Calu3 (cell line): ENCODE results near the gene RHBG. TPM values are rescaled to one million over a fixed set of nuclear protein-coding genes. Genes with fewer than 3 reads are reported as not detected.

Source experiments
- BruUV-seq: library from RNA; stranded (reverse); fragments of 400-500 nt; replicated peaks from 2 replicates; lab custom pipeline; 2021; lab: Mats Ljungman, UMichigan
- CTCF ChIA-PET: fragments of 300-600 bp; sonication (Branson Sonifier 250); formaldehyde crosslinking; loops from one replicate; lab custom pipeline; 2022; ENCODE audit warnings: antibody characterized with exemption; lab: Charles Lee
- DNase-seq: peaks from one replicate; pipeline ENCODE4 v3.0.0; 2022
- H3K27ac Mint-ChIP-seq: one replicate; pipeline ENCODE4 v1.8.0; 2022; ENCODE audit warnings: mixed read lengths; ENCODE audit not compliant: unreplicated experiment
- H3K27me3 Mint-ChIP-seq: one replicate; pipeline ENCODE4 v1.8.0; 2022; ENCODE audit warnings: mixed read lengths; ENCODE audit not compliant: unreplicated experiment
- H3K36me3 Mint-ChIP-seq: one replicate; pipeline ENCODE4 v1.8.0; 2022; ENCODE audit warnings: mild to moderate bottlenecking, moderate library complexity, mixed read lengths; ENCODE audit not compliant: insufficient read depth, unreplicated experiment
- H3K4me1 Mint-ChIP-seq: one replicate; pipeline ENCODE4 v1.8.0; 2022; ENCODE audit warnings: mild to moderate bottlenecking, low read depth, mixed read lengths; ENCODE audit not compliant: unreplicated experiment
- H3K4me3 Mint-ChIP-seq: one replicate; pipeline ENCODE4 v1.8.0; 2022; ENCODE audit warnings: mild to moderate bottlenecking, low read depth, moderate library complexity, mixed read lengths; ENCODE audit not compliant: unreplicated experiment
- H3K9me3 Mint-ChIP-seq: one replicate; pipeline ENCODE4 v1.8.0; 2022; ENCODE audit warnings: low read depth, mixed read lengths; ENCODE audit not compliant: unreplicated experiment
- intact Hi-C: fragments of 100-400 bp; cut with micrococcal nuclease; formaldehyde crosslinking; loops from one replicate; pipeline ENCODE4 v1.10.0; 2022; ENCODE audit not compliant: unreplicated experiment
- total RNA-seq: library from RNA; stranded (reverse); gene quantifications from 2 replicates; pipeline ENCODE4 v1.2.3, GENCODE V29; 2022
- TF ChIP-seq, protein P1 (sequence below): fragments of 200-600 bp; IDR thresholded peaks from one replicate; pipeline ENCODE4 v1.8.0; 2022; ENCODE audit warnings: antibody characterized with exemption; ENCODE audit not compliant: unreplicated experiment

RHBG gene
- total RNA-seq, 1 experiment from 2014 or later = 0.26 TPM

DNA sequence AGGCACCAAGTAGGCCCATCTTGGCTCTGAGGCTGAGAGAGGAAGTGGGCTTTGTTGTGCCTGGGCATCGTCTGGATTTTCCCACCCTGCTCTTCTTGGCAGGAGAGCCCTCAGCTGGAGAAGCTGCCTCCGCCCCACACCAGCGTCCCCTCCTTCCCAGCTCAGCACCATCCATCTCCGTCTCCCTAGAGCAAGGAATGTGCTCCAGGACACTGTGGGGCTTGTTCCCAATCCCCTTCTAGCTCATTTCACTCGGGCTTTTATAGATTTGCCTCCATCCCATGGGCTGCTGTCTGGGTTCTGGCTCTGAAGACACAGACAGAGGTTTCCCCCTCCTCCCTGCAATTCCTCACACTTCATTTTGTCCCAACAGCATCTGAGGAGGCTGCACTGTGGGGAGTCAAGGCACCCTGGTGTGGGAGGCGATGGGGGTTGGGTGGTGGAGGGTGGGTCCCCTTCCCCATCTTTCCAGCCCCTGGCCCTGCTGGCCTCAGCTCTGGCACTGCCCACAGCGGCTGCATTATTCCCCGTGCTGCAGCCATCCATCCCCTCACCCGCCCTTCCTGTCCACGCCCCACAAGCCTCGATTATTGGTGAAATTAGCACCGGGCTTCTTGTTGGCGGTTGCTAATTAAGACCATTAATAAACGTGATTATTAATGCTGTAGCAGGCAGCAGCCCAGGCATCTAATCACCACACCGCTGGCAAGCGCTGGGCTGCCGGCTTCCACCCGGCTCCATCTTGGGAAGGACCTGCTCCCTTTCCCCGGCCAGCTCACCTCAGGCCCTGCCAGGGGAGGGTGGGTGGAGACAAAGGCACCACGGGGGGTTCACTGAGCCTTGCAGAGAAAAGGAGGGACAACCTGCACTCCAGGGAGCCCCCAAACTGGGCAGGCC is 21.7 kb downstream of the RHBG start:
- TF ChIP-seq, protein P1, sequence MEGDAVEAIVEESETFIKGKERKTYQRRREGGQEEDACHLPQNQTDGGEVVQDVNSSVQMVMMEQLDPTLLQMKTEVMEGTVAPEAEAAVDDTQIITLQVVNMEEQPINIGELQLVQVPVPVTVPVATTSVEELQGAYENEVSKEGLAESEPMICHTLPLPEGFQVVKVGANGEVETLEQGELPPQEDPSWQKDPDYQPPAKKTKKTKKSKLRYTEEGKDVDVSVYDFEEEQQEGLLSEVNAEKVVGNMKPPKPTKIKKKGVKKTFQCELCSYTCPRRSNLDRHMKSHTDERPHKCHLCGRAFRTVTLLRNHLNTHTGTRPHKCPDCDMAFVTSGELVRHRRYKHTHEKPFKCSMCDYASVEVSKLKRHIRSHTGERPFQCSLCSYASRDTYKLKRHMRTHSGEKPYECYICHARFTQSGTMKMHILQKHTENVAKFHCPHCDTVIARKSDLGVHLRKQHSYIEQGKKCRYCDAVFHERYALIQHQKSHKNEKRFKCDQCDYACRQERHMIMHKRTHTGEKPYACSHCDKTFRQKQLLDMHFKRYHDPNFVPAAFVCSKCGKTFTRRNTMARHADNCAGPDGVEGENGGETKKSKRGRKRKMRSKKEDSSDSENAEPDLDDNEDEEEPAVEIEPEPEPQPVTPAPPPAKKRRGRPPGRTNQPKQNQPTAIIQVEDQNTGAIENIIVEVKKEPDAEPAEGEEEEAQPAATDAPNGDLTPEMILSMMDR = no peak
- Mint-ChIP-seq H3K9me3 (no peaks in the 10 kb centered on the region), H3K27ac (no peak overlapping the region), H3K4me1 (no peaks in the 10 kb centered on the region), H3K36me3 (no peaks in the 10 kb centered on the region), H3K4me3 (no peak overlapping the region), H3K27me3 (peaks cover 51% of the 10 kb centered on the region)
- CTCF ChIA-PET = interaction anchor here (0.5 to 2.3 kb wide), 2 partner anchors 55 to 111 kb away, joined by 3 to 11 read pairs; no protein-coding TSS in a partner anchor
- DNase-seq = no peak
- intact Hi-C loops = no loop called here
- no TSS peak for BruUV-seq

DNA sequence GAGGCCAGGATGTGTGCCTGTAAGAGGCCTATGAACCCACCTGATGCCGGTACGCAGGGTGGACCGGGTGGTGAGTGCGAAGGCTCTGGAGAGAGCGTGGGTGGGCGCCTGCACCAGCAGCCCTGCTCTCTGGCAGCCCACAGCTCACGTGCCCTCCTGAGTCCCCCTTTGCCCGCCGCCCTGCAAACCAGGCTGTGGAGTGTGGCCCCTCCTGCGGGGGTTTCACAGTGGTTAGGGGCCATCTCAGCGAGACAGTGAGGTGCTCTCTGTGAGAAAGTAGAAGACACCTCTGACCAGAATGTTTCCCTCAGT is 22.3 kb downstream of the RHBG start:
- DNase-seq = no peak
- Mint-ChIP-seq H3K4me3 (no peak overlapping the region), H3K4me1 (no peaks in the 10 kb centered on the region), H3K9me3 (no peaks in the 10 kb centered on the region), H3K27ac (no peak overlapping the region), H3K36me3 (no peaks in the 10 kb centered on the region), H3K27me3 (peaks cover 49% of the 10 kb centered on the region)
- BruUV-seq = no TSS peak
- intact Hi-C loops = no loop called here
- CTCF ChIA-PET = no interaction called here
- TF ChIP-seq, protein P1 = no peak

DNA sequence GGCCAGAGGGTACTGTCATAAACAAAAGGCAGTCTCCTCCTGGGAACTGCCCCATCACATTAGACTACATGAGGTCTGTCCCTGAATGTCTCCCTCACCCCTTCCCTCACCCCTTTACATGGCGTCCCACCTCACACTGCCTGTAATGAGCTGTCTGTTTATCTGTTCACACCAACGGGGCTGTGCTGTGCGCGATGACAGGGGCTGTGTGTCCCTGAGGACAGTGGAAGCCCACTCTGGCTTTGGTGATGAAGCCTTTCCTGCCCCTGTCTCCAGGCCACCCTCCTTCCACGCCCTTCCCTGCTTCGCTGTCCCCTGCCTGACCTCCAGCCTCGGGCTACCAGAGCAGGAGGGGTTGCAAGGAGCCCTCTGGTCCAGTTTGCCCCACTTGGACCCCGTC is 22.7 kb downstream of the RHBG start:
- H3K9me3 Mint-ChIP-seq = no peaks in the 10 kb centered on the region
- CTCF ChIA-PET = no interaction called here
- BruUV-seq = no TSS peak
- H3K27me3 Mint-ChIP-seq = peaks cover 45% of the 10 kb centered on the region
- intact Hi-C loops = no loop called here
- no peaks in the 10 kb centered on the region for H3K36me3 Mint-ChIP-seq
- no peak for DNase-seq
- no peak overlapping the region for H3K4me3 Mint-ChIP-seq
- TF ChIP-seq, protein P1 = no peak
- H3K4me1 Mint-ChIP-seq = no peaks in the 10 kb centered on the region
- H3K27ac Mint-ChIP-seq = no peak overlapping the region

DNA sequence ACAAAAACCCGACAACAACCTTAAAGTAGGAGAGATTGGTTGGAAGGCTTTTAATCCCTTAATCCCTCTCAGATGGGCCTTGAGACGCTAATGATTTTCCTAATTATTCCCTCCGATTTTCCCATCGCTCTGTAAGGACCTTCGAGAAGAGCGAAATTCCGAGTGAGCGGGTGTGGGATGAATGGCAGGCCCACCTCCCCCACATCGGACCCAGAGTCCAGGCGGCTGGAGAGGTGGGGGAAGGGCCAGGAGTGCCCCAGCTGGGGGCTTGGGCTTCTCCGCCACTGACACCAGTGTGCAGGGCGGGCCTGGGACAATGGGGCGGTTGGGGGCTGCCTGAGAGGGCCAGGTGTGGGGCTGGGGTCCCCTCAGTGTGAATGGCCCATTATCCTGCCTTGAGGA is 23.4 kb downstream of the RHBG start:
- Mint-ChIP-seq H3K4me3 (no peak overlapping the region), H3K27me3 (peaks cover 37% of the 10 kb centered on the region), H3K4me1 (no peaks in the 10 kb centered on the region), H3K27ac (no peak overlapping the region), H3K9me3 (no peaks in the 10 kb centered on the region), H3K36me3 (no peaks in the 10 kb centered on the region)
- CTCF ChIA-PET = no interaction called here
- TF ChIP-seq, protein P1 = no peak
- intact Hi-C loops = no loop called here
- BruUV-seq = no TSS peak
- no peak for DNase-seq
